GM12873 (cell line): ENCODE measurements around the gene DDX1.
A peak's percentile ranks its signal among the peaks of the same experiment; 100 is the strongest.

ENCODE experiments used
- TF ChIP-seq, protein P1 (sequence below): IDR thresholded peaks from 2 replicates; pipeline ENCODE4 v1.5.1; 2012; ENCODE audit warnings: low read depth, mild to moderate bottlenecking, moderate library complexity, low read length, control low read depth; ENCODE audit not compliant: insufficient read depth; ENCODE audit errors: missing control alignments

The DDX1 gene

GRCh38 chr2:15580451-15580850, 11.2 kb upstream of the DDX1 start:
- TF ChIP-seq, protein P1, sequence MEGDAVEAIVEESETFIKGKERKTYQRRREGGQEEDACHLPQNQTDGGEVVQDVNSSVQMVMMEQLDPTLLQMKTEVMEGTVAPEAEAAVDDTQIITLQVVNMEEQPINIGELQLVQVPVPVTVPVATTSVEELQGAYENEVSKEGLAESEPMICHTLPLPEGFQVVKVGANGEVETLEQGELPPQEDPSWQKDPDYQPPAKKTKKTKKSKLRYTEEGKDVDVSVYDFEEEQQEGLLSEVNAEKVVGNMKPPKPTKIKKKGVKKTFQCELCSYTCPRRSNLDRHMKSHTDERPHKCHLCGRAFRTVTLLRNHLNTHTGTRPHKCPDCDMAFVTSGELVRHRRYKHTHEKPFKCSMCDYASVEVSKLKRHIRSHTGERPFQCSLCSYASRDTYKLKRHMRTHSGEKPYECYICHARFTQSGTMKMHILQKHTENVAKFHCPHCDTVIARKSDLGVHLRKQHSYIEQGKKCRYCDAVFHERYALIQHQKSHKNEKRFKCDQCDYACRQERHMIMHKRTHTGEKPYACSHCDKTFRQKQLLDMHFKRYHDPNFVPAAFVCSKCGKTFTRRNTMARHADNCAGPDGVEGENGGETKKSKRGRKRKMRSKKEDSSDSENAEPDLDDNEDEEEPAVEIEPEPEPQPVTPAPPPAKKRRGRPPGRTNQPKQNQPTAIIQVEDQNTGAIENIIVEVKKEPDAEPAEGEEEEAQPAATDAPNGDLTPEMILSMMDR: no peak

GRCh38 chr2:15582710-15583357, 8.8 kb upstream of the DDX1 start:
- TF ChIP-seq, protein P1: no peak

GRCh38 chr2:15583826-15584225, 7.8 kb upstream of the DDX1 start:
- TF ChIP-seq, protein P1: no peak

- TF ChIP-seq, protein P1: no peak
These were observed 7.4 kb upstream of the DDX1 start for GRCh38 chr2:15584316-15584715.

DNA sequence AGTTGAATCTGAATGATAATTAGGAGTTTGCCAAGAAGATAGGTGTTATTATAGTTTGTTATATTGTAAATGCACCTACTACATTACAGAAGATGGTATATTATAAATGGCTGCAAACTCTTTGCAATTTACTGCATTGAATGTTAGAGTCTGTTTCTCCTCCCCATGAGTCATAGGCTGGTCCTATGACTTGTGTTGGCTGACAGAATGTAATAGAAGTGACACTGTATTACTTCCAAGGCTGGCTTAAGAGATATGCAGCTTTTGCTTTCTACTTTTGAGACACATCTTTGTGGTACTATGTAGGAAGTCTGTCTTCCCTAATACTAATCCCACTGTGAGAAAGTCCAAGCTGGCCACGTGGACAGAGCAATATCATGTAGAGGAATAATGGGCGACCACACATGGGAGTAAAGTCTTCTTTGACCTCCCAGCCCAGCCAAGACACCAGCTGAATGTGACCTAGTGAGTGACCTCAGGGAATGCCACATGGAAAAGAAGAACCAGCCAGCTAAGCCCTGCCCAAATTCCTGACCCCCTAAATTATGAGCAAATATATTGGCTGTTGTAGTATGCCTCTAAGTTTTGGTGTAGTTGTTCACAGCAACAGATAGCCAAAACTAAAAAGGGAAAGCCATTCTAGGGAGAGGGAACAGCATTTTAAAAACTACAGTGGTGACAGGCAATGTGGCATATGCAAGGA, 6.8 kb upstream of the DDX1 start:
- TF ChIP-seq, protein P1: no peak

DNA sequence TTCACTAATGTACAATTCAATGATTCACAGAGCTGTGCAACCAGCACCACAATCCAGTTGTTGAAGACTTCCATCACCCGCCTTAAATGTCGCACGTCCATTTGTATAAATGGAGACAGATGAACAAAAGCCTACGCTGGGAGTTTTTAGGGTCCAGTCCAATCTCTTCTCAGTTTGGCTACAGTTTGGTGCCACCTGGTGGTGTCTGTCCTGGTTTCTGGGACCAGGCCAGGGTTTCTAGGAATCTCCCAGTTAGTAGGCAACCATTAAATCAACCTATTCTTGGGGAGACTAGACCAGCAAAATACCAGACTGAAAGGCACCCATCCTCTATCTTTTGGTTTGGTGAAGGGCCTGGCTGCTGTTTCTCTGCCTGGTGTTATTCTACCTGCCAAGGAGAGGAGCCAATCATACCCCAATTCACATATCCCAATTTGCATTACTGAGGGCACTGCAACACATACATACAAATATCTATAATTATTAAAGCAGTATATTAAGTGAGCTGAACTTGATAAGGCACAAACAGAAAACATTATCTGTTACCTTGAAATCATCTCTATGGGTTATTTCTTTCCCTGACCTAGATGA, 3.2 kb upstream of the DDX1 start:
- TF ChIP-seq, protein P1: peak; percentile 58

- TF ChIP-seq, protein P1: no peak
These were observed 336 bp upstream of the DDX1 start for GRCh38 chr2:15591373-15591691.
